CD8-positive, alpha-beta memory T cell (primary cell): ENCODE results near the gene CCDC71L. TPM values are rescaled to one million over a fixed set of nuclear protein-coding genes. Genes with fewer than 3 reads are reported as not detected.

ENCODE experiments used
- polyA plus RNA-seq: library from polyadenylated mRNA; unstranded; fragments of 300-500 nt; fragmentation: Illumina TruSeq; gene quantifications from one replicate; pipeline ENCODE4 v1.2.3, GENCODE V29; 2021
- total RNA-seq, 2 experiments: library from RNA; stranded (reverse); gene quantifications; one replicate each; pipeline ENCODE4 v1.2.3, GENCODE V29; 2021

The CCDC71L gene
- total and polyA plus RNA-seq, 3 experiments from 2014 or later = 6.7 to 28.1 (median 27.4) TPM

Other genes with a start within 250 kb of the CCDC71L start
- 10 to 100 TPM; 25.3 to 26.3 TPM for gene PIK3CG, start 204.1 kb upstream of the CCDC71L start, total RNA-seq
- 31.0 TPM for gene PIK3CG, start 204.1 kb upstream of the CCDC71L start, polyA plus RNA-seq